OCI-LY1 (cell line): Measurements from ENCODE around the gene MRGPRF.

ENCODE experiments used
- H2AFZ ChIP-seq: fragments of 200-600 bp; sonication (generic), shearing (Covaris generic); 2 replicates; pipeline ENCODE4 v1.6.0; 2014; ENCODE audit warnings: antibody characterized with exemption, mild to moderate bottlenecking, low read length
- H3F3A ChIP-seq: fragments of 200-600 bp; sonication (generic), shearing (Covaris generic); 2 replicates; pipeline ENCODE4 v1.6.0; 2014; ENCODE audit warnings: mild to moderate bottlenecking, antibody characterized with exemption, low read length, moderate library complexity; ENCODE audit not compliant: insufficient read depth
- H3K27ac ChIP-seq: fragments of 200-600 bp; sonication (generic); 2 replicates; pipeline ENCODE4 v1.5.1; 2014; ENCODE audit warnings: low read length, mixed run types, mild to moderate bottlenecking, low read depth; ENCODE audit not compliant: poor library complexity, severe bottlenecking
- H3K27me3 ChIP-seq: fragments of 200-600 bp; sonication (generic); 2 replicates; pipeline ENCODE4 v1.6.0; 2014; ENCODE audit warnings: antibody characterized with exemption, mild to moderate bottlenecking, low read length, moderate library complexity; ENCODE audit not compliant: insufficient read depth
- H3K36me3 ChIP-seq: fragments of 200-600 bp; sonication (generic); 2 replicates; pipeline ENCODE4 v1.6.1; 2014; ENCODE audit warnings: mild to moderate bottlenecking, antibody characterized with exemption, low read length, moderate library complexity, mixed read lengths; ENCODE audit not compliant: insufficient read depth
- H3K4me1 ChIP-seq: fragments of 200-600 bp; sonication (generic); 2 replicates; pipeline ENCODE4 v1.5.1; 2014; ENCODE audit warnings: mild to moderate bottlenecking, low read length, moderate library complexity; ENCODE audit not compliant: insufficient read depth, severe bottlenecking
- H3K4me2 ChIP-seq: fragments of 200-600 bp; sonication (generic), shearing (Covaris generic); 2 replicates; pipeline ENCODE4 v1.6.1; 2014; ENCODE audit warnings: low read length
- H3K4me3 ChIP-seq: fragments of 200-600 bp; sonication (generic); 2 replicates; pipeline ENCODE4 v1.5.1; 2014; ENCODE audit warnings: low read length, low read depth, mild to moderate bottlenecking, mixed read lengths; ENCODE audit not compliant: poor library complexity, severe bottlenecking
- H3K79me2 ChIP-seq: fragments of 200-600 bp; shearing (Covaris generic); 2 replicates; pipeline ENCODE4 v1.6.1; 2016; ENCODE audit warnings: mixed run types, low read length, mixed read lengths; ENCODE audit not compliant: insufficient read depth
- H3K9ac ChIP-seq: fragments of 200-600 bp; sonication (generic), shearing (Covaris generic); 2 replicates; pipeline ENCODE4 v1.6.1; 2014; ENCODE audit warnings: mild to moderate bottlenecking, low read length, mixed read lengths
- H3K9me2 ChIP-seq: fragments of 200-600 bp; sonication (generic), shearing (Covaris generic); 2 replicates; pipeline ENCODE4 v1.6.1; 2014; ENCODE audit warnings: low read depth, mild to moderate bottlenecking, low read length, mixed read lengths
- H3K9me3 ChIP-seq: fragments of 200-600 bp; shearing (Covaris generic); 2 replicates; pipeline ENCODE4 v1.6.1; 2014; ENCODE audit warnings: low read length, mixed read lengths
- H4K20me1 ChIP-seq: fragments of 200-600 bp; sonication (generic), shearing (Covaris generic); 2 replicates; pipeline ENCODE4 v1.6.0; 2016; ENCODE audit warnings: mild to moderate bottlenecking, low read length; ENCODE audit not compliant: insufficient read depth
- CTCF ChIP-seq: fragments of 200-600 bp; sonication (generic), shearing (Covaris generic); IDR thresholded peaks from 2 replicates; pipeline ENCODE4 v1.5.1; 2017; ENCODE audit warnings: mild to moderate bottlenecking, antibody characterized with exemption, low read length, moderate library complexity, mixed read lengths
- EZH2 ChIP-seq: fragments of 200-600 bp; sonication (generic), shearing (Covaris generic); IDR thresholded peaks from 2 replicates; pipeline ENCODE4 v1.8.0; 2017; ENCODE audit warnings: borderline replicate concordance, mixed run types, mild to moderate bottlenecking, antibody characterized with exemption, low read length, moderate library complexity, mixed read lengths

The MRGPRF gene

GRCh38 chr11:68961245-68961644 lies 51.8 kb downstream of the MRGPRF start:
- TF ChIP-seq CTCF: no peak
- no peak for TF ChIP-seq EZH2
- H3K27ac ChIP-seq: no peak overlapping the region
- H3K27me3 ChIP-seq: no peaks in the 10 kb centered on the region; the same call in 1 of the 2 replicates
- H3K9me2 ChIP-seq: no peaks in the 10 kb centered on the region
- H3K9ac ChIP-seq: no peak overlapping the region
- no peaks in the 10 kb centered on the region; the same call in 1 of the 2 replicates for H3K36me3 ChIP-seq
- no peak overlapping the region for H2AFZ ChIP-seq
- H3F3A ChIP-seq: no peaks in the 10 kb centered on the region
- no peaks in the 10 kb centered on the region for H4K20me1 ChIP-seq
- H3K4me2 ChIP-seq: no peak overlapping the region
- no peak overlapping the region for H3K4me3 ChIP-seq
- no peaks in the 10 kb centered on the region for H3K9me3 ChIP-seq
- H3K4me1 ChIP-seq: no peaks in the 10 kb centered on the region
- H3K79me2 ChIP-seq: no peaks in the 10 kb centered on the region

GRCh38 chr11:68960294-68961071 lies 52.6 kb downstream of the MRGPRF start:
- H3K27ac ChIP-seq: no peak overlapping the region
- no peaks in the 10 kb centered on the region for H3K9me2 ChIP-seq

GRCh38 chr11:68959465-68960293 lies 53.4 kb downstream of the MRGPRF start:
- Histone ChIP-seq H3K9me3 (no peaks in the 10 kb centered on the region), H3K4me1 (peaks cover 7% of the 10 kb centered on the region), H3F3A (no peaks in the 10 kb centered on the region)

More at GRCh38 chr11:68960294-68961071, 52.6 kb downstream of the MRGPRF start:
- H3K4me1 ChIP-seq: peaks cover 2% of the 10 kb centered on the region
- H3K4me2 ChIP-seq: no peak overlapping the region
- H3K4me3 ChIP-seq: no peak overlapping the region
- H3K79me2 ChIP-seq: no peaks in the 10 kb centered on the region
- H2AFZ ChIP-seq: no peak overlapping the region
- H3K9ac ChIP-seq: no peak overlapping the region
- no peaks in the 10 kb centered on the region; the same call in 1 of the 2 replicates for H3K36me3 ChIP-seq
- no peaks in the 10 kb centered on the region for H3K9me3 ChIP-seq
- H4K20me1 ChIP-seq: no peaks in the 10 kb centered on the region
- no peaks in the 10 kb centered on the region for H3F3A ChIP-seq
- no peaks in the 10 kb centered on the region; the same call in 1 of the 2 replicates for H3K27me3 ChIP-seq
- no peak for TF ChIP-seq CTCF
- TF ChIP-seq EZH2: no peak

More at GRCh38 chr11:68959465-68960293, 53.4 kb downstream of the MRGPRF start:
- Histone ChIP-seq H4K20me1 (no peaks in the 10 kb centered on the region), H3K79me2 (no peaks in the 10 kb centered on the region), H3K27me3 (no peaks in the 10 kb centered on the region; the same call in 1 of the 2 replicates), H3K36me3 (no peaks in the 10 kb centered on the region; the same call in 1 of the 2 replicates), H3K4me2 (no peak overlapping the region), H3K9ac (no peak overlapping the region), H3K27ac (no peak overlapping the region), H2AFZ (no peak overlapping the region), H3K9me2 (no peaks in the 10 kb centered on the region), H3K4me3 (no peak overlapping the region)
- no peak for TF ChIP-seq CTCF
- no peak for TF ChIP-seq EZH2
